HFF-Myc (cell line): ENCODE data around the gene NINJ2.
"Not testable (repeated sequence)": the region's sequence is repeated elsewhere in the genome, so short reads cannot be mapped to it uniquely, and the experiment has no call there.

Source experiments
- DNase-seq: peaks from one replicate; pipeline ENCODE4 v3.0.0-alpha.2; 2011; ENCODE audit warnings: low read depth; ENCODE audit errors: extremely low read depth
- H3K4me3 ChIP-seq: replicated peaks from 2 replicates; pipeline ENCODE4 v1.5.1; 2011; ENCODE audit warnings: low read depth, mild to moderate bottlenecking, control low read depth, low read length
- CTCF ChIP-seq: IDR thresholded peaks from 2 replicates; pipeline ENCODE4 v1.5.1; 2012; ENCODE audit warnings: mild to moderate bottlenecking, low read depth, low read length, control low read depth; ENCODE audit errors: missing control alignments

Gene NINJ2

GRCh38 chr12:632102-632696 is 31.0 kb downstream of the NINJ2 start:
- TF ChIP-seq CTCF = no peak
- peak; percentile 40 for DNase-seq
- H3K4me3 ChIP-seq = no peak overlapping the region

GRCh38 chr12:630656-631632 is 32.3 kb downstream of the NINJ2 start:
- no peak overlapping the region for H3K4me3 ChIP-seq

GRCh38 chr12:628742-629078 is 34.5 kb downstream of the NINJ2 start:
- DNase-seq = not testable (repeated sequence)

More at GRCh38 chr12:630656-631632, 32.3 kb downstream of the NINJ2 start:
- TF ChIP-seq CTCF = no peak
- DNase-seq = no peak

GRCh38 chr12:627863-628741 is 35.1 kb downstream of the NINJ2 start:
- no peak for DNase-seq
- TF ChIP-seq CTCF = no peak
- H3K4me3 ChIP-seq = no peak overlapping the region

More at GRCh38 chr12:628742-629078, 34.5 kb downstream of the NINJ2 start:
- H3K4me3 ChIP-seq = not testable (repeated sequence)

- TF ChIP-seq CTCF = no peak
Measured at GRCh38 chr12:627285-627684, 36.0 kb downstream of the NINJ2 start.

GRCh38 chr12:625998-626397 is 37.2 kb downstream of the NINJ2 start:
- H3K4me3 ChIP-seq = no peak overlapping the region
- TF ChIP-seq CTCF = no peak
- no peak for DNase-seq

More at GRCh38 chr12:627285-627684, 36.0 kb downstream of the NINJ2 start:
- no peak overlapping the region for H3K4me3 ChIP-seq
- no peak for DNase-seq
